Ovary (tissue), 3 donors: ENCODE results near the gene SEC16A.

Experiments used
- CTCF ChIP-seq, 3 donors: fragments of 450-650 bp in 2 of 3; fragments of 200-600 bp in 1 of 3; IDR thresholded peaks; one replicate each; pipeline versions ENCODE4 v1.5.1 to v1.8.0; 2016 to 2022; ENCODE audit warnings: antibody characterized with exemption in 3 of 3, mild to moderate bottlenecking in 1 of 3
- EP300 ChIP-seq: sonication (generic); formaldehyde crosslinking; IDR thresholded peaks from one replicate; pipeline ENCODE4 v1.6.1; 2017; ENCODE audit warnings: antibody characterized with exemption
- donor health status: DM: no; HTN: no; CAD: no.

- no peak for TF ChIP-seq CTCF (IDR thresholded peaks at IDR 0.05)
- TF ChIP-seq EP300: no peak
These were observed 17.2 kb downstream of the SEC16A start for GRCh38 chr9:136465500-136466154.
